Measurements from ENCODE around the gene CXCR4. TPM values are rescaled to one million over a fixed set of nuclear protein-coding genes. Genes with fewer than 3 reads are reported as not detected.

Gene CXCR4
- polyA plus RNA-seq, 1 of the 3 experiments (the other 2 are of a cell fraction): 0.48 TPM

DNA sequence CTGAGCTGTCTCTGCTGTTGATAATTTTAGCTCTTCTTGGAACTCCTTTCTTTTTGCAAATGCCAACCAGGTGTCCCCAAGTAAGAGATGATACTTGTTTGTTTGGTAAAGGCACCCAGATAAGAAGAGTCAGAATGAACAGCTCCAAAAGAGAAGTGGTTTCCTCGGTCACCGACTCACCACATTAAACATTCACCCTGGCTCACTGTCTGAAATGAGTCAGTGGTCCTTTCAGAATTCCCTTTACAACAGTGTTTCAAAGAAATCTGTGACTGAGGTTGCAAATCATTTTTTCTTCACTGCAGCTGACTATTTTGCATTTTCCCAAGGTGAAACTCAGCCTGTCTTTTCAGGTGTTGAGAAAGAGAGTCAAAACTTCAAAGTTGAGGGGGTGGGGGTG is 16.2 kb upstream of the CXCR4 start:
- TF ChIP-seq, protein P1, sequence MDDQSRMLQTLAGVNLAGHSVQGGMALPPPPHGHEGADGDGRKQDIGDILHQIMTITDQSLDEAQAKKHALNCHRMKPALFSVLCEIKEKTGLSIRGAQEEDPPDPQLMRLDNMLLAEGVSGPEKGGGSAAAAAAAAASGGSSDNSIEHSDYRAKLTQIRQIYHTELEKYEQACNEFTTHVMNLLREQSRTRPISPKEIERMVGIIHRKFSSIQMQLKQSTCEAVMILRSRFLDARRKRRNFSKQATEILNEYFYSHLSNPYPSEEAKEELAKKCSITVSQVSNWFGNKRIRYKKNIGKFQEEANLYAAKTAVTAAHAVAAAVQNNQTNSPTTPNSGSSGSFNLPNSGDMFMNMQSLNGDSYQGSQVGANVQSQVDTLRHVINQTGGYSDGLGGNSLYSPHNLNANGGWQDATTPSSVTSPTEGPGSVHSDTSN (IDR thresholded peaks at IDR 0.05): no peak
- TF ChIP-seq, protein P2, sequence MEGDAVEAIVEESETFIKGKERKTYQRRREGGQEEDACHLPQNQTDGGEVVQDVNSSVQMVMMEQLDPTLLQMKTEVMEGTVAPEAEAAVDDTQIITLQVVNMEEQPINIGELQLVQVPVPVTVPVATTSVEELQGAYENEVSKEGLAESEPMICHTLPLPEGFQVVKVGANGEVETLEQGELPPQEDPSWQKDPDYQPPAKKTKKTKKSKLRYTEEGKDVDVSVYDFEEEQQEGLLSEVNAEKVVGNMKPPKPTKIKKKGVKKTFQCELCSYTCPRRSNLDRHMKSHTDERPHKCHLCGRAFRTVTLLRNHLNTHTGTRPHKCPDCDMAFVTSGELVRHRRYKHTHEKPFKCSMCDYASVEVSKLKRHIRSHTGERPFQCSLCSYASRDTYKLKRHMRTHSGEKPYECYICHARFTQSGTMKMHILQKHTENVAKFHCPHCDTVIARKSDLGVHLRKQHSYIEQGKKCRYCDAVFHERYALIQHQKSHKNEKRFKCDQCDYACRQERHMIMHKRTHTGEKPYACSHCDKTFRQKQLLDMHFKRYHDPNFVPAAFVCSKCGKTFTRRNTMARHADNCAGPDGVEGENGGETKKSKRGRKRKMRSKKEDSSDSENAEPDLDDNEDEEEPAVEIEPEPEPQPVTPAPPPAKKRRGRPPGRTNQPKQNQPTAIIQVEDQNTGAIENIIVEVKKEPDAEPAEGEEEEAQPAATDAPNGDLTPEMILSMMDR (IDR thresholded peaks at IDR 0.05): no peak
- TF ChIP-seq, protein P3, sequence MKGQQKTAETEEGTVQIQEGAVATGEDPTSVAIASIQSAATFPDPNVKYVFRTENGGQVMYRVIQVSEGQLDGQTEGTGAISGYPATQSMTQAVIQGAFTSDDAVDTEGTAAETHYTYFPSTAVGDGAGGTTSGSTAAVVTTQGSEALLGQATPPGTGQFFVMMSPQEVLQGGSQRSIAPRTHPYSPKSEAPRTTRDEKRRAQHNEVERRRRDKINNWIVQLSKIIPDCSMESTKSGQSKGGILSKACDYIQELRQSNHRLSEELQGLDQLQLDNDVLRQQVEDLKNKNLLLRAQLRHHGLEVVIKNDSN (IDR thresholded peaks at IDR 0.05; ENCODE audit: borderline replicate concordance, low read depth): no peak
- TF ChIP-seq, protein P4, sequence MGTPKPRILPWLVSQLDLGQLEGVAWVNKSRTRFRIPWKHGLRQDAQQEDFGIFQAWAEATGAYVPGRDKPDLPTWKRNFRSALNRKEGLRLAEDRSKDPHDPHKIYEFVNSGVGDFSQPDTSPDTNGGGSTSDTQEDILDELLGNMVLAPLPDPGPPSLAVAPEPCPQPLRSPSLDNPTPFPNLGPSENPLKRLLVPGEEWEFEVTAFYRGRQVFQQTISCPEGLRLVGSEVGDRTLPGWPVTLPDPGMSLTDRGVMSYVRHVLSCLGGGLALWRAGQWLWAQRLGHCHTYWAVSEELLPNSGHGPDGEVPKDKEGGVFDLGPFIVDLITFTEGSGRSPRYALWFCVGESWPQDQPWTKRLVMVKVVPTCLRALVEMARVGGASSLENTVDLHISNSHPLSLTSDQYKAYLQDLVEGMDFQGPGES (IDR thresholded peaks at IDR 0.05; ENCODE audit: low read depth, low read length): no peak
- TF ChIP-seq POLR2AphosphoS5 (IDR thresholded peaks at IDR 0.05; ENCODE audit: low read depth, low read length) (no peak), NFIC (IDR thresholded peaks at IDR 0.05; ENCODE audit: borderline replicate concordance) (no peak), RFX5 (IDR thresholded peaks at IDR 0.05; ENCODE audit: low read length) (no peak), JUND (IDR thresholded peaks at IDR 0.05) (no peak), ELF1 (IDR thresholded peaks at IDR 0.05) (no peak)
- no peaks in the 10 kb centered on the region; a peak in 1 of 4 replicates for H3K4me1 ChIP-seq (ENCODE audit: control insufficient read depth in 1 of 2, insufficient read depth in 2 of 2, low read depth in 1 of 2, low read length in 1 of 2)
- no peak overlapping the region for H3K9ac ChIP-seq
- H3K79me2 ChIP-seq (ENCODE audit: insufficient read depth): no peaks in the 10 kb centered on the region
- no peak overlapping the region for H3K4me2 ChIP-seq
- H3K36me3 ChIP-seq (replicated peaks in 1 of 2; ENCODE audit: control insufficient read depth in 1 of 2, insufficient read depth in 2 of 2, low read length in 1 of 2): no peaks in the 10 kb centered on the region
- no peaks in the 10 kb centered on the region for H3K9me3 ChIP-seq
- no peak overlapping the region for H2AFZ ChIP-seq (ENCODE audit: low read depth)
- H3F3A ChIP-seq (replicated peaks; ENCODE audit: insufficient read depth): no peaks in the 10 kb centered on the region
- no peaks in the 10 kb centered on the region for H3K9me2 ChIP-seq
- ChIA-PET CTCF (no interaction called here), POLR2A (no interaction called here)
- no peak overlapping the region for H3K4me3 ChIP-seq (ENCODE audit: low read depth in 2 of 2, low read length in 1 of 2)
- no peaks in the 10 kb centered on the region for H4K20me1 ChIP-seq (ENCODE audit: insufficient read depth)
- no peak overlapping the region for H3K27ac ChIP-seq (ENCODE audit: low read depth in 2 of 2, low read length in 1 of 2)
- 9% methylated on average over 2 of the region's 2 CpGs for WGBS (ENCODE audit: low lambda C conversion rate)
- DNase-seq: no peak
- no peaks in the 10 kb centered on the region for H3K27me3 ChIP-seq (ENCODE audit: insufficient read depth)

DNA sequence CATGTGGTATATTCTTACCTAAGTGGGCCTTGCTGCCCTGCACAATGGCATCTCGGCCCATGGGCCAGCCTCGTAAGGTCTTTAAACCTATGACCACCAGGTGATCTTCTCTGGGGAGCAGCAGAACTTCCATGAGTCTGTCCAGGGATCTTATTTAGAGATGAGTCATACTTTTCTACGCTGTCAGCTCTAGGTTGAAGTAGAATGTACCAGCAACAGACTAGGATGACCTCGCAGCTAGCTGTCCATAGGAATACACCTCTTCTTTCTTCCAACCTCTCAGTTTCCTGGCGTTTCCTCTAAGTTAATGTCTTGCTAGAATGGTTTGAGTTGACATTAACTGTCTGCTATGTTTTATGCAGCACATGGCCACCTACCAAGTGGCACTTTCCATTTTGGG is 15.6 kb upstream of the CXCR4 start:
- Histone ChIP-seq H3K4me1 (ENCODE audit: control insufficient read depth in 1 of 2, insufficient read depth in 2 of 2, low read depth in 1 of 2, low read length in 1 of 2) (no peaks in the 10 kb centered on the region; a peak in 1 of 4 replicates), H3K9ac (no peak overlapping the region), H3K27me3 (ENCODE audit: insufficient read depth) (no peaks in the 10 kb centered on the region), H3K79me2 (ENCODE audit: insufficient read depth) (no peaks in the 10 kb centered on the region), H3F3A (replicated peaks; ENCODE audit: insufficient read depth) (no peaks in the 10 kb centered on the region), H4K20me1 (ENCODE audit: insufficient read depth) (no peaks in the 10 kb centered on the region), H3K9me3 (no peaks in the 10 kb centered on the region), H3K4me2 (no peak overlapping the region), H3K27ac (ENCODE audit: low read depth in 2 of 2, low read length in 1 of 2) (no peak overlapping the region), H3K4me3 (ENCODE audit: low read depth in 2 of 2, low read length in 1 of 2) (no peak overlapping the region), H3K9me2 (no peaks in the 10 kb centered on the region), H2AFZ (ENCODE audit: low read depth) (no peak overlapping the region), H3K36me3 (replicated peaks in 1 of 2; ENCODE audit: control insufficient read depth in 1 of 2, insufficient read depth in 2 of 2, low read length in 1 of 2) (no peaks in the 10 kb centered on the region)
- 38% methylated on average over 5 of the region's 5 CpGs for WGBS (ENCODE audit: low lambda C conversion rate)
- no peak for DNase-seq
- POLR2A ChIA-PET: no interaction called here
- CTCF ChIA-PET: no interaction called here
- no peak for TF ChIP-seq ELF1 (IDR thresholded peaks at IDR 0.05)
- TF ChIP-seq, protein P5, sequence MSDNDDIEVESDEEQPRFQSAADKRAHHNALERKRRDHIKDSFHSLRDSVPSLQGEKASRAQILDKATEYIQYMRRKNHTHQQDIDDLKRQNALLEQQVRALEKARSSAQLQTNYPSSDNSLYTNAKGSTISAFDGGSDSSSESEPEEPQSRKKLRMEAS (IDR thresholded peaks at IDR 0.05; ENCODE audit: low read depth): no peak
- TF ChIP-seq RFX5 (IDR thresholded peaks at IDR 0.05; ENCODE audit: low read length): no peak
- TF ChIP-seq, protein P6, sequence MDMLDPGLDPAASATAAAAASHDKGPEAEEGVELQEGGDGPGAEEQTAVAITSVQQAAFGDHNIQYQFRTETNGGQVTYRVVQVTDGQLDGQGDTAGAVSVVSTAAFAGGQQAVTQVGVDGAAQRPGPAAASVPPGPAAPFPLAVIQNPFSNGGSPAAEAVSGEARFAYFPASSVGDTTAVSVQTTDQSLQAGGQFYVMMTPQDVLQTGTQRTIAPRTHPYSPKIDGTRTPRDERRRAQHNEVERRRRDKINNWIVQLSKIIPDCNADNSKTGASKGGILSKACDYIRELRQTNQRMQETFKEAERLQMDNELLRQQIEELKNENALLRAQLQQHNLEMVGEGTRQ (IDR thresholded peaks at IDR 0.05; ENCODE audit: borderline replicate concordance, low read depth, low read length): no peak
- TF ChIP-seq, protein P7, sequence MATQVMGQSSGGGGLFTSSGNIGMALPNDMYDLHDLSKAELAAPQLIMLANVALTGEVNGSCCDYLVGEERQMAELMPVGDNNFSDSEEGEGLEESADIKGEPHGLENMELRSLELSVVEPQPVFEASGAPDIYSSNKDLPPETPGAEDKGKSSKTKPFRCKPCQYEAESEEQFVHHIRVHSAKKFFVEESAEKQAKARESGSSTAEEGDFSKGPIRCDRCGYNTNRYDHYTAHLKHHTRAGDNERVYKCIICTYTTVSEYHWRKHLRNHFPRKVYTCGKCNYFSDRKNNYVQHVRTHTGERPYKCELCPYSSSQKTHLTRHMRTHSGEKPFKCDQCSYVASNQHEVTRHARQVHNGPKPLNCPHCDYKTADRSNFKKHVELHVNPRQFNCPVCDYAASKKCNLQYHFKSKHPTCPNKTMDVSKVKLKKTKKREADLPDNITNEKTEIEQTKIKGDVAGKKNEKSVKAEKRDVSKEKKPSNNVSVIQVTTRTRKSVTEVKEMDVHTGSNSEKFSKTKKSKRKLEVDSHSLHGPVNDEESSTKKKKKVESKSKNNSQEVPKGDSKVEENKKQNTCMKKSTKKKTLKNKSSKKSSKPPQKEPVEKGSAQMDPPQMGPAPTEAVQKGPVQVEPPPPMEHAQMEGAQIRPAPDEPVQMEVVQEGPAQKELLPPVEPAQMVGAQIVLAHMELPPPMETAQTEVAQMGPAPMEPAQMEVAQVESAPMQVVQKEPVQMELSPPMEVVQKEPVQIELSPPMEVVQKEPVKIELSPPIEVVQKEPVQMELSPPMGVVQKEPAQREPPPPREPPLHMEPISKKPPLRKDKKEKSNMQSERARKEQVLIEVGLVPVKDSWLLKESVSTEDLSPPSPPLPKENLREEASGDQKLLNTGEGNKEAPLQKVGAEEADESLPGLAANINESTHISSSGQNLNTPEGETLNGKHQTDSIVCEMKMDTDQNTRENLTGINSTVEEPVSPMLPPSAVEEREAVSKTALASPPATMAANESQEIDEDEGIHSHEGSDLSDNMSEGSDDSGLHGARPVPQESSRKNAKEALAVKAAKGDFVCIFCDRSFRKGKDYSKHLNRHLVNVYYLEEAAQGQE (IDR thresholded peaks at IDR 0.05; ENCODE audit: low read depth, low read length): no peak
- no peak for TF ChIP-seq FOXM1 (IDR thresholded peaks at IDR 0.05; ENCODE audit: low read depth)
- no peak for TF ChIP-seq CHD2 (IDR thresholded peaks at IDR 0.05; ENCODE audit: low read length, partially characterized antibody)
- TF ChIP-seq SIN3A (IDR thresholded peaks at IDR 0.05; ENCODE audit: borderline replicate concordance, low read depth, low read length): no peak
- no peak for TF ChIP-seq TAF1 (IDR thresholded peaks at IDR 0.05; ENCODE audit: borderline replicate concordance, low read depth, low read length)
- TF ChIP-seq JUND (IDR thresholded peaks at IDR 0.05): no peak
- TF ChIP-seq, protein P3 (IDR thresholded peaks at IDR 0.05; ENCODE audit: borderline replicate concordance, low read depth): no peak

All from SK-N-SH (cell line).